Thymus (tissue), 11 donors: ENCODE data around the gene SLC4A2. TPM values are rescaled to one million over a fixed set of nuclear protein-coding genes. Genes with fewer than 3 reads are reported as not detected.

ENCODE experiments used
- DNase-seq, 9 donors: peaks; one replicate each; pipeline ENCODE4 v3.0.0-alpha.2; 2013; ENCODE audit warnings: low spot score in 9 of 9, low read depth in 6 of 9, missing footprints in 1 of 9
- H3K27ac ChIP-seq, 2 donors: one replicate each; pipeline ENCODE4 v1.5.1; 2013; ENCODE audit warnings: control low read depth in 1 of 2, low read depth in 1 of 2, low read length in 1 of 2, mild to moderate bottlenecking in 1 of 2, moderate library complexity in 1 of 2
- H3K27me3 ChIP-seq, 2 donors: one replicate each; pipeline ENCODE4 v1.5.1; 2013; ENCODE audit warnings: low read length in 1 of 2; ENCODE audit not compliant: control insufficient read depth in 2 of 2, insufficient read depth in 1 of 2
- H3K36me3 ChIP-seq, 2 donors: one replicate each; pipeline ENCODE4 v1.5.1; 2013; ENCODE audit warnings: low read length in 1 of 2, mild to moderate bottlenecking in 1 of 2, moderate library complexity in 1 of 2; ENCODE audit not compliant: control insufficient read depth in 2 of 2, insufficient read depth in 2 of 2
- H3K4me1 ChIP-seq, 2 donors: one replicate each; pipeline ENCODE4 v1.5.1; 2013; ENCODE audit warnings: low read length in 2 of 2; ENCODE audit not compliant: control insufficient read depth in 2 of 2, insufficient read depth in 2 of 2
- H3K4me3 ChIP-seq, 2 donors: one replicate each; pipeline ENCODE4 v1.5.1; 2013; ENCODE audit warnings: low read length in 2 of 2, control low read depth in 1 of 2, mild to moderate bottlenecking in 1 of 2
- H3K9me3 ChIP-seq, 2 donors: one replicate each; pipeline ENCODE4 v1.5.1; 2013; ENCODE audit warnings: low read length in 1 of 2, mild to moderate bottlenecking in 1 of 2; ENCODE audit not compliant: control insufficient read depth in 2 of 2, insufficient read depth in 1 of 2
- WGBS: extraction: QIAGEN DNeasy Blood & Tissue Kit; methylation state at CpG from one replicate; pipeline ENCODE4 v1.1.7; 2013; 5-methylcytosine and 5-hydroxymethylcytosine counted together
- polyA plus RNA-seq: library from polyadenylated mRNA; stranded (reverse); fragments of 200-250 nt; gene quantifications from one replicate; pipeline ENCODE4 v1.2.3, GENCODE V29; 2013
- total RNA-seq: library from RNA; stranded (reverse); fragments of 120-200 nt; gene quantifications from one replicate; pipeline ENCODE4 v1.2.4, GENCODE V29; 2013
- donor health status: healthy.

Gene SLC4A2
- total and polyA plus RNA-seq, 2 donors = 22.9 to 89.5 TPM

- H3K27me3 ChIP-seq = no peaks in the 10 kb centered on the region
- no peak for DNase-seq
- no peak overlapping the region for H3K4me3 ChIP-seq
- H3K4me1 ChIP-seq = peaks cover 5 to 6% of the 10 kb centered on the region in 2 donors
- H3K9me3 ChIP-seq = no peaks in the 10 kb centered on the region
- peaks cover 79 to 84% of the 10 kb centered on the region in 2 donors for H3K36me3 ChIP-seq
- H3K27ac ChIP-seq = no peak overlapping the region
- 97% methylated on average over 17 of the region's 17 CpGs for WGBS
Observed at GRCh38 chr7:151073990-151074389, 14.6 kb downstream of the SLC4A2 start.

GRCh38 chr7:151074817-151075661, 15.7 kb downstream of the SLC4A2 start:
- Histone ChIP-seq H3K36me3 (peaks cover 69 to 74% of the 10 kb centered on the region in 2 donors), H3K9me3 (no peaks in the 10 kb centered on the region), H3K4me3 (no peak overlapping the region), H3K27me3 (no peaks in the 10 kb centered on the region), H3K4me1 (peaks cover 11 to 16% of the 10 kb centered on the region in 2 donors), H3K27ac (no peak overlapping the region)
- WGBS = 97% methylated on average over 26 of the region's 26 CpGs
- DNase-seq = no peak

- Histone ChIP-seq H3K36me3 (peaks cover 63 to 68% of the 10 kb centered on the region in 2 donors), H3K9me3 (no peaks in the 10 kb centered on the region), H3K27ac (no peak overlapping the region), H3K4me1 (peaks cover 11 to 18% of the 10 kb centered on the region in 2 donors), H3K27me3 (no peaks in the 10 kb centered on the region), H3K4me3 (no peak overlapping the region)
- no peak for DNase-seq
- WGBS = 98% methylated on average over 7 of the region's 7 CpGs
Observed at GRCh38 chr7:151075662-151075971, 16.2 kb downstream of the SLC4A2 start.

GRCh38 chr7:151075978-151076426, 16.6 kb downstream of the SLC4A2 start:
- Histone ChIP-seq H3K27me3 (no peaks in the 10 kb centered on the region), H3K27ac (no peak overlapping the region), H3K4me3 (no peak overlapping the region), H3K9me3 (no peaks in the 10 kb centered on the region), H3K36me3 (peaks cover 59 to 64% of the 10 kb centered on the region in 2 donors), H3K4me1 (peaks cover 11 to 20% of the 10 kb centered on the region in 2 donors)
- 96% methylated on average over 22 of the region's 22 CpGs for WGBS
- no peak for DNase-seq

GRCh38 chr7:151076863-151077704, 17.7 kb downstream of the SLC4A2 start:
- DNase-seq = no peak
- peaks cover 49 to 60% of the 10 kb centered on the region in 2 donors for H3K36me3 ChIP-seq
- H3K4me1 ChIP-seq = peaks cover 22 to 30% of the 10 kb centered on the region in 2 donors
- H3K27ac ChIP-seq = no peak overlapping the region
- no peaks in the 10 kb centered on the region for H3K27me3 ChIP-seq
- H3K4me3 ChIP-seq = no peak overlapping the region
- 97% methylated on average over 33 of the region's 33 CpGs for WGBS
- no peaks in the 10 kb centered on the region for H3K9me3 ChIP-seq

- WGBS = 90% methylated on average over 10 of the region's 10 CpGs
- DNase-seq = no peak
- H3K9me3 ChIP-seq = no peaks in the 10 kb centered on the region
- no peak overlapping the region for H3K4me3 ChIP-seq
- no peaks in the 10 kb centered on the region for H3K27me3 ChIP-seq
- no peak overlapping the region for H3K27ac ChIP-seq
- peaks cover 44 to 54% of the 10 kb centered on the region in 2 donors for H3K36me3 ChIP-seq
- H3K4me1 ChIP-seq = peaks cover 29 to 36% of the 10 kb centered on the region in 2 donors
Observed at GRCh38 chr7:151077705-151078232, 18.4 kb downstream of the SLC4A2 start.

- Histone ChIP-seq H3K27ac (no peak overlapping the region), H3K4me3 (no peak overlapping the region), H3K9me3 (no peaks in the 10 kb centered on the region), H3K36me3 (peaks cover 40 to 47% of the 10 kb centered on the region in 2 donors), H3K27me3 (peaks cover under 1 to 1% of the 10 kb centered on the region in 2 donors), H3K4me1 (peaks cover 29 to 37% of the 10 kb centered on the region in 2 donors)
- no peak for DNase-seq
- WGBS = 85% methylated on average over 22 of the region's 22 CpGs
Observed at GRCh38 chr7:151078233-151079040, 19.0 kb downstream of the SLC4A2 start.

GRCh38 chr7:151079199-151079910, 20.0 kb downstream of the SLC4A2 start:
- Histone ChIP-seq H3K27me3 (peaks cover 10% of the 10 kb centered on the region in 2 donors), H3K4me3 (peak overlapping the region; percentile 71 to 76), H3K9me3 (no peaks in the 10 kb centered on the region), H3K4me1 (peaks cover 29 to 42% of the 10 kb centered on the region in 2 donors), H3K27ac (no peak overlapping the region), H3K36me3 (peaks cover 31 to 38% of the 10 kb centered on the region in 2 donors)
- 94% methylated on average over 27 of the region's 27 CpGs for WGBS
- DNase-seq = no peak
